ENCODE data around the gene IGDCC3.

Gene IGDCC3

GRCh38 chr15:65332391-65333147 lies 45.2 kb downstream of the IGDCC3 start:
- Histone ChIP-seq H3K4me3 (replicated peaks; ENCODE audit: low read depth, low read length) (no peak overlapping the region), H3K27me3 (replicated peaks; ENCODE audit: control insufficient read depth, insufficient read depth, low read length) (no peaks in the 10 kb centered on the region; the same call in 1 of the 2 replicates), H3K36me3 (ENCODE audit: control insufficient read depth, insufficient read depth, low read length) (no peaks in the 10 kb centered on the region)
- no peak for TF ChIP-seq CTCF (IDR thresholded peaks at IDR 0.05; ENCODE audit: insufficient read depth, low read length, poor library complexity, severe bottlenecking)
- no peak for DNase-seq (ENCODE audit: extremely low read depth, insufficient read length)

GRCh38 chr15:65331811-65332210 lies 46.0 kb downstream of the IGDCC3 start:
- H3K4me3 ChIP-seq (replicated peaks; ENCODE audit: low read depth, low read length): no peak overlapping the region
- no peak for DNase-seq (ENCODE audit: extremely low read depth, insufficient read length)
- H3K27me3 ChIP-seq (replicated peaks; ENCODE audit: control insufficient read depth, insufficient read depth, low read length): no peaks in the 10 kb centered on the region; the same call in 1 of the 2 replicates
- H3K36me3 ChIP-seq (ENCODE audit: control insufficient read depth, insufficient read depth, low read length): no peaks in the 10 kb centered on the region
- TF ChIP-seq CTCF (IDR thresholded peaks at IDR 0.05; ENCODE audit: insufficient read depth, low read length, poor library complexity, severe bottlenecking): no peak

GRCh38 chr15:65330934-65331645 lies 46.7 kb downstream of the IGDCC3 start:
- no peak for TF ChIP-seq CTCF (IDR thresholded peaks at IDR 0.05; ENCODE audit: insufficient read depth, low read length, poor library complexity, severe bottlenecking)
- no peak for DNase-seq (ENCODE audit: extremely low read depth, insufficient read length)
- no peaks in the 10 kb centered on the region; the same call in 1 of the 2 replicates for H3K27me3 ChIP-seq (replicated peaks; ENCODE audit: control insufficient read depth, insufficient read depth, low read length)
- H3K36me3 ChIP-seq (ENCODE audit: control insufficient read depth, insufficient read depth, low read length): no peaks in the 10 kb centered on the region
- H3K4me3 ChIP-seq (replicated peaks; ENCODE audit: low read depth, low read length): no peak overlapping the region

- no peaks in the 10 kb centered on the region for H3K36me3 ChIP-seq (ENCODE audit: control insufficient read depth, insufficient read depth, low read length)
- no peak for DNase-seq (ENCODE audit: extremely low read depth, insufficient read length)
- no peak overlapping the region for H3K4me3 ChIP-seq (replicated peaks; ENCODE audit: low read depth, low read length)
- no peaks in the 10 kb centered on the region; the same call in 1 of the 2 replicates for H3K27me3 ChIP-seq (replicated peaks; ENCODE audit: control insufficient read depth, insufficient read depth, low read length)
- no peak for TF ChIP-seq CTCF (IDR thresholded peaks at IDR 0.05; ENCODE audit: insufficient read depth, low read length, poor library complexity, severe bottlenecking)
These were observed 47.6 kb downstream of the IGDCC3 start for GRCh38 chr15:65329984-65330735.

- H3K36me3 ChIP-seq (ENCODE audit: control insufficient read depth, insufficient read depth, low read length): no peaks in the 10 kb centered on the region
- no peak for DNase-seq (ENCODE audit: extremely low read depth, insufficient read length)
These were observed 48.4 kb downstream of the IGDCC3 start for GRCh38 chr15:65329288-65329983.

More at GRCh38 chr15:65329288-65329983, 48.4 kb downstream of the IGDCC3 start:
- TF ChIP-seq CTCF (IDR thresholded peaks at IDR 0.05; ENCODE audit: insufficient read depth, low read length, poor library complexity, severe bottlenecking): no peak
- no peaks in the 10 kb centered on the region; the same call in 1 of the 2 replicates for H3K27me3 ChIP-seq (replicated peaks; ENCODE audit: control insufficient read depth, insufficient read depth, low read length)
- no peak overlapping the region for H3K4me3 ChIP-seq (replicated peaks; ENCODE audit: low read depth, low read length)
